Ammon's horn (tissue), 1 donor: Measurements from ENCODE around the gene TOR1AIP2.
"Not testable (repeated sequence)": the region's sequence is repeated elsewhere in the genome, so short reads cannot be mapped to it uniquely, and the experiment has no call there.

Experiments used
- DNase-seq: peaks from one replicate; pipeline ENCODE4 v3.0.0-alpha.2; 2016; ENCODE audit warnings: low spot score

TOR1AIP2 gene

DNA sequence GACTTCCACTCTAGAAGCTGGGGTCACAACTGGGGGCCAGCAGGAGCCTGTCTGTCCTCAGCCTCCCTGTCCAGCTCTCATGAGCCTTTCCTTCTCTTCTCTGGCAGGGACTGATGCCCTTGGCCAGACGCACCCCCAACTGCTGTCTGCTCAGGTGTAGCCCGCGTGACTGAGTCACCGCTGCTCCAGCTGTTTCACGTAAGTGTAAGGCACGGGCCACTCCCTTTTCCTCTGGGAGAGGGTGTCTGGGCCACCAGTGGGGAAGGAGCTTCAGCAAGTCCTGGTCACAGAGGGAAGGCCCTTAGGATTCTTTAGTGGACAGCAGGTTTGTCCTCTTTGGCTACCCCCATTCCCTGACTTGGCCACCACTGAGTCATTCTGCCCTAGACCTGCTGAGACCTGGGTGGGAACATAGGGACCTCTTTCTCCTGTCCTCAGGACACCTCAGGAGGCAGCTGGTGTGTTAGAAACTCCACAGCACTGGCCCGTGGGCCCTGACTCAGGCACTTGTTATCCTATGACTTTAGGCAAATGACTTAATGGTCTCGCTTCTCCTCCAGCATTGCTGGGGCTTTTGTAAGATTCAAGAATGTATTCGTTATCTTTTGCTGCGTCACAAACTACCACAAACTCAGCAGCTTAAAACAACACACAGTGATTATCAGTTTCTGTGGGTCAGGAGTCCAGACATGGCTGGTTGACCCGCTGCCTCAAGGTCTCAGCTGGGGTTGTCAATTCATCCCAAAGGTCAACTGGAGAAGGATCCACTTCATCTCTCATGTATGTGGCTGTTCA, 69.7 kb downstream of the TOR1AIP2 start:
- DNase-seq = no peak

DNA sequence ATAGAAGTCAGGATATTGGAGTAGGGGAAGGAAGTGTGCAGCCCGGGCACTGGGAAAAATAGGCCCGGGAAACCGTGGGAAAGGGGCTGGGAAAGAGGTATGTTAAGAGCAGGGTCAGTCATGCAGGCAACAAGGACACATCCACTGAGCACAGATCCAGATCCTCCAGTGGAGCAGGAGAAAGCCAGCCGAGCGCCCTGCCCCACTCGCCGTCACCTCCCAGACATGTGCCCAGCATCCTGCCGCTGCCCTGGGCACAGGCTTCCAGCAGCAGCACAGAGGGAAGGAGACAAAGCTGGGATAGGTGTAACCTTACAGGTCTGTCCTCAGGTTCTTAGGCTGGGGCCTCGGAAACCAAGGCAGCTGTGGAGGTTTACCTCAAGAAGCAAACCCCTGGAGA, 70.3 kb downstream of the TOR1AIP2 start:
- DNase-seq = no peak

DNA sequence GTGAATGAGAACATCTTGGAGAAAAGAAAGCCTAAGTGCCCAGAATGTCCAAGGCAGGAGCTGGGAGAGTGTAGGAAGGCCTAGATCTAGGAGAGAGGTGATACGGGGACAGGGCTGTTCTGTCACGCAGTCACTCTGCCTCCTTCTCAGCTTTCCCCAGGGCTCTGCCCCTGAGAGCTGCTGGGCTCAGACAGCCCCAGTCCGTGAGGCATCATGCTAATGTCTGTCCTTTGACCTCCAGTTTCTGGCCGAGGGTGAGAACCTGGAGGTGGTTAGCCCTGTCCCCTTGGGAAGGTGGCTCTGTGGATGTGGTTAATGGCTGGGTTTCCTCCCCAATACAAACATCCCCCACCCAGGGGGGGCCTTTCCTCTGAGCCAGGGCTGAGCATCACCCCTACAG, 71.3 kb downstream of the TOR1AIP2 start:
- DNase-seq = no peak

DNA sequence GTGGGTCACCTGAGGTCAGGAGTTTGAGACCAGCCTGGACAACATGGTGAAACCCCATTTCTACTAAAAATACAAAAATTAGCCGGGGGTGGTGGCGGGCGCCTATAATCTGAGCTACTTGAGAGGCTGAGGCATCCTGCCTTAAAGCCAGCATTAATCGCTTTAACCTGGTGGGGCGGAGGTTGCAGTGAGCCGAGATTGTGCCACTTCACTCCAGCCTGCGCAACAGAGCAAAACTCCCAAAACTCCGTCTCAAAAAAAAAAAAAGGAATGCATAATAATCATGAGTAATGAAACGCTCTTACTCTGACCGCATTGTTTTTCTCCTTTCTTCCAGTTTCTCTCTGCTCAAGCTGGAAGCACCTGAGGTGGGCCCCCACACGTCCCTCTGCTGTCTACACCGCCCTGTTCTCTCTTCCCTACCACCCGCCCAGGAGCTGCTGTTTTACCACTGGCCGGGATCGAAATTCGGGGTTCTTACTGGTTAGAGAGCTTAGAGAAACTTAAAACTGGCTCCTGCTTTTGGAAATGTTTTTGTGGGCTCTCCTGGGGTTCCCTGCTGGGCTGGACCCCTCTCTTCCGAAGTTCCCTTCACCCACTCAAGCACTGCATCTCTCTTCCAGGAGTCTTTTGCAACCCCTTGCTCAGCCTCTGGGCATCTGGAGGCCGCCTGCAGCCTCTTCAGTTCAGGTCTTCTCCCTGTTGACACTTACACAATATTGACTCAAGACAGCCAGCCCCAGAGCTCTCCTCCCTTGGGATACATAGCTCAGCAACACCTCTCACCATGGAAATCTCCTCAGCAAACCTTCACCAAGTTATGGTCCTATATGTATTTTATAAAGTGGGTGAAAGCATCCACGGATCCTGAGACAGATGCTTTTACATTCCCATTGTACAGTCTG, 72.1 kb downstream of the TOR1AIP2 start:
- no peak for DNase-seq

DNA sequence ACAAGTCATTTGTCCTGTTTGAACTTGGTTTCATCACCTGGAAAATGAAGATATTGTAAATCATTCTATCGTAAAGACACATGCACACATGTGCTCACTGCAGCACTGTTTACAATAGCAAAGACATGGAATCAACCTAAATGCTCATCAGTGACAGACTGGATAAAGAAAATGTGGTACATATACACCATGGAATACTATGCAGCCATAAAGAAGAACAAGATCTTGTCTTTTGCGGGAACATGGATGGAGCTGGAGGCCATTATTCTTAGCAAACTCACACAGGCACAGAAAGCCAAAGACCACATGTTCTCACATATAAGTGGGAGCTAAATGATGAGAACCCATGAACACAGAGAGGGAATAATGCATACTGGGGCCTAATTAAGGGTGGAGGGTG, 73.2 kb downstream of the TOR1AIP2 start:
- not testable (repeated sequence) for DNase-seq

DNA sequence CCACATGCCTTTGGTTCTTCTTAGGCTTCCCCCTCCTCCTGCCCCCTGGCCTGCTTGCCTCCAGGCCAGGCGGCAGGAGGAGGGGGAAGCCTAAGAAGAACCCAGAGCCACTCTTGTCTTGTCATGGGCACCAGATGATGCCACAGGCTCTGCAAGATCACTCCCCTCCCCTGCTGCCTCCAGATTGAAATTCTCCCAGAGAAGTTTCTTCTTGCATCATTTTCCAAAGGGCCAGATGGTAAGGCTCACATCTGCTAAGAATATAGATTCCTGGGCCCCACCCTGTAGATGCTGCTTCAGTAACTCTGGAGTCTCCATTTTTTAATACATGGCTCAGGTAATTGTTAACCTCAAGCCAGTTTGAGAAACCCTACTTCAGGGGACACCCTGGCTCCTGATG, 73.7 kb downstream of the TOR1AIP2 start:
- no peak for DNase-seq

DNA sequence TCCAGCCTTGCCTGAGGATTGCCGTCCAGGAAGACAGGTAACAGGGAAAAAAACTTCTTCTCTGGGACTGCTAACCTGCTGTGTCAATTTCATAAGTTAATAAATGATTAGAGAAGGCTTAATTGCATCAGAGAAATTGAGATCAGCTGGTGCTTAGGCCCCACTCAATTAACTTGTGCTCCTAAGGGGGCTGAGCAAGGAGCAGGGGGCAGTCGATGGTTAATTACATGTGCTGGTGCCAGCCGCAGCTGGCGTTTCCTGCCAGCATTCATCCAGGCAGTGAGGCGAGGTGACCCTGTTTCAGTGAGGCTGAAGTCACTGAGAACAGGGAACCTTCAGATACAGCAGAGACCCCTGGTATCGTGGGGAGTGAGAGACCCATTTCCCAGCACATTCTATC, 74.5 kb downstream of the TOR1AIP2 start:
- no peak for DNase-seq

DNA sequence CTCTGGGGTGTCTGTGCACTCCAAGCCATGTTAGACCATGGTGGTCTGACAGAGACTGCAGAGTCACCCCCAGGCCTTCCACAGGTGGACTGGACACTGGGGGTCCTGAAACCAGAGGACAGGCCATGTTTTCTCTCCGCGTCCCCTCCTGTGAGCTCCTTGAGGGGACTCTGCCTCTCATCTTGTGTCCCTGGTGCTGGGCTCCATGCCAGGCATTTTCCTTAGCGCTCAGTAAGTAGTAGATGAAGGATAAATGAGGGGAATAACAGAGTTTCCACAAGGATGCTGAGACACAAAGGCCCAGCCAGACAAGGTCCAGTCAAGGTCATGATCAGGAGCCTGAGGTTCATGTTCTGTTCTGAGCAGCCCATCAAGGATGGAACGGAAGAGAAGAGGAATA, 77.1 kb downstream of the TOR1AIP2 start:
- DNase-seq = no peak

DNA sequence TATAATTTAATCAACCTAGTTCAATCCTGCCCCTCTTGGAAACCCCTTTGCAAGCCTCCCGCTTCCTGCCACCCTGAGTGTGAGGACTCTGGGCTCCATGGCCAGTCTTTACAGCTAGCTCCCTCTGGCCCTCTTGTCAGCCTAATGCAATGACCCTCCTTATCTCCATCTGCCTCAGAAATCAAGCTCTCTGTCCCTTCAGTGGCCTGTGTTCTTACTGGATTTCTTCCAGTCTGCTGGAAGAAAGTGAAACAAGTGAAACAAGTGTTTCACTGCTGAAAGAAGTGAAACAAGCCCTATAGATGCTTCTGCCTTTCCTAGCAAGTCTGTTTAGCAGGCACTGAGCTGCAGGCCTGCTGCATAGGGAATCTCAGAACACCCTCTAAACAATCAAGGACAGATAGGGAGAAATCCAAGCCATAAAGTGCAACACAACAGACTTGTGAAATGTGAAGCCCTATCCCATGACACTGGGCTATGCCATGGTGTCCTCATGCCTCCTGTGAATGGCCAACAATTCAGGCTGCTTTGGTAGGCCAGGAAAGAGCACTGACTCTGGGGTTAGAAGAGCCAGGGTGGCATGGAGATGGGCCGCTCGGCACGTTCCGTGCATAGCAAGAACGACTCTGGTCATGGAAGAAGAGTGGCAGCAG, 78.6 kb downstream of the TOR1AIP2 start:
- no peak for DNase-seq

DNA sequence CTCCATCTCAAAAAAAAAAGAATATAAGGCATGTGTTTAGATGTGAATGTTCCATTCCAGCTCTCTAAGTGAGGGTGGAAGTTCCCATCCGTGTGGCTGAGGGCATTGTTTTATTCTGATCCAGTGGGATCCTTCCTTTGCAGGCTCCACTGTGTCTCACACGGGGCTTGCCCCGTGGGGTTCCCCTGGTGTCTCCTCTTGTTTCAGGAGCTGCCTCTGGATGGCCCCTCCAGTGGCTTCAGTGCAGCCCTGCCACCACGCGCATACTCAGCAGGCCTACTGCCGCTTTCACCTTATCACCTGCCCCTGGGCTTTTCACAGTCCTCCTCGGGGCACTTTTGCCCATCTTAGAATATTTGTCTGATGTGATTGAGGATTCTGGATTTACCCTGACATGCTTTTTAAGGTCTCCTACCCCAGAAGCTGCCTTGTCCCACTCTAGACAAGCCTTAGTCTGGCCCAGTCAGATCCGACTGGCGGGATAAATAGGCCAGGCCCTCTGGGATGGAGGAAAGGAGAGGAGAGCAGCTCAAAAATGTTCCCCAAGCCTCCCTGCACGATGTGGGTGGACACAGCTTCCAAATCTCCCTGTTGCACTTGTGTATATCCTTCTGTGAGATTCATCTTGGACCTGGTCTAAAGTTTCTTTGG, 79.3 kb downstream of the TOR1AIP2 start:
- DNase-seq = no peak

DNA sequence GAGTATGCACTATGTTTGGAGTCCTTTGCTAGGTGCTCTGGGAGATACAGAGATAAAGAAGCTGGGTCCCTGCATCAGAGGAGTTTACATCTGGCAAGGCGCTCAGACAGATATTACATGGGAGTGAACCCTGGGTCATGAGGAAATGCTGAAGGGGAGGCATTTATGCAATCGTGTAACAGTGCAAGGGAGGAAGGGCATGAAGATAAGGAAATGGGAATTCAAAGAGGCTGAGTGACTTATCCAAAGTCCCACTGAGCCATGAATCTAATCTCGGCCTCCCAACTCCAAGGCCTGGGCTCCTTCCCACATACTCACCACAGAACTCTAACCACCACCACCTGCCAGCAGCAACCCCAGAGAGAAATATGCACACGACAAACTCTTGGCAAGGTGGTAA, 82.9 kb downstream of the TOR1AIP2 start:
- no peak for DNase-seq

DNA sequence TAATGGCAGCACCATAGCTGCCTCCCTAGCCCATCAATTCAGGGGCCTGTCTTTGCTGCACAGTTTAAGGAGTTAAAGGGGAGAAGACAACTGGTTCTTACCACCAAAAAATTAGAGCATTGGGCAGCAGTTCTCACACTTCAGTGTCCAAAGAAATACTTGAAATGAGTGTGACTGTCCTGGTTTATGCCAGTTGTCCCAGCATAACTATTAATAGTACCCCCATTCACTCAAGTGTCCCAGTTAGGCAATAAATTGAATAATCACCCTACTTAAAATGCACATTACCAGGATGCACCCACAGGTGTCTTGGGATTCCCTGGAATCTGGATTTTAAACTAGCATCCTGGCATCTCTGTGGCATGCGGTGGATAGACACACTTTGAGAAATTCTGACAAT, 83.5 kb downstream of the TOR1AIP2 start:
- no peak for DNase-seq

DNA sequence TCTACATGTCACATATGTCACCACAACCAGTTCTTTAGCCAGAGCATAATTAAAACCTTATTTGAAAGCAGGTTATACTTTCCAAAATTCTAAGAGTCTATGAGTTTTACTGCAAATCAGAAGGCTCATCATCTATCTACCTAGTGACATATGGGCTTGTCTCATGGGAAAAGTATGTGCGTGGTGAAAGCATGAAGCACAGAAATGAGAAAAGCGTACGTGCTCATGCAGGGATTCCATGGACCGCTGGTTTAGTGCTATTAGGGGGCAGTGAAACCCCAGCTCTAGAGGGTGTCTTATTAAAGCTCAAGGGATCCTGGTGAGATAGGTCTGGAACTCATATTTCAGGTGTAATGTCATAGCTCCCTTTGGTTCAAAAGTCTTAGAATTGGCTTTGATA, 84.3 kb downstream of the TOR1AIP2 start:
- DNase-seq = no peak
